Measurements from ENCODE around the gene FILIP1L.

Gene FILIP1L

GRCh38 chr3:100117093-100117492, 2.8 kb upstream of the FILIP1L start:
- Histone ChIP-seq H3K36me3 (ENCODE audit: insufficient read depth, low read length) (no peaks in the 10 kb centered on the region), H3K4me3 (ENCODE audit: low read depth in 1 of 2, low read length in 2 of 2) (no peak overlapping the region), H3K9me3 (ENCODE audit: insufficient read depth, low read length, severe bottlenecking) (no peaks in the 10 kb centered on the region), H3K4me1 (ENCODE audit: insufficient read depth, low read length) (no peaks in the 10 kb centered on the region), H3K9ac (ENCODE audit: low read depth, low read length) (no peak overlapping the region), H3K4me2 (ENCODE audit: insufficient read depth, low read length) (no peak overlapping the region), H3K79me2 (ENCODE audit: insufficient read depth, low read length) (no peaks in the 10 kb centered on the region), H3K27me3 (ENCODE audit: insufficient read depth, low read length, poor library complexity) (no peaks in the 10 kb centered on the region), H2AFZ (ENCODE audit: low read depth, low read length) (no peak overlapping the region), H4K20me1 (ENCODE audit: insufficient read depth, low read length) (no peaks in the 10 kb centered on the region), H3K27ac (ENCODE audit: low read length) (no peak overlapping the region)
- TF ChIP-seq EZH2 (IDR thresholded peaks at IDR 0.05; ENCODE audit: borderline replicate concordance, low read depth, low read length, severe bottlenecking) (no peak), CTCF (IDR thresholded peaks at IDR 0.05; ENCODE audit: borderline replicate concordance, extremely low read depth, low read length, poor library complexity, severe bottlenecking) (no peak)
- no peak for ATAC-seq (ENCODE audit: insufficient read depth, low read depth)
- no peak for DNase-seq

- Histone ChIP-seq H3K79me2 (ENCODE audit: insufficient read depth, low read length) (no peaks in the 10 kb centered on the region), H3K4me3 (ENCODE audit: low read depth in 1 of 2, low read length in 2 of 2) (no peak overlapping the region), H3K9ac (ENCODE audit: low read depth, low read length) (no peak overlapping the region), H2AFZ (ENCODE audit: low read depth, low read length) (no peak overlapping the region), H3K36me3 (ENCODE audit: insufficient read depth, low read length) (no peaks in the 10 kb centered on the region), H3K4me2 (ENCODE audit: insufficient read depth, low read length) (no peak overlapping the region), H3K27ac (ENCODE audit: low read length) (no peak overlapping the region), H3K9me3 (ENCODE audit: insufficient read depth, low read length, severe bottlenecking) (no peaks in the 10 kb centered on the region), H4K20me1 (ENCODE audit: insufficient read depth, low read length) (no peaks in the 10 kb centered on the region), H3K4me1 (ENCODE audit: insufficient read depth, low read length) (no peaks in the 10 kb centered on the region), H3K27me3 (ENCODE audit: insufficient read depth, low read length, poor library complexity) (no peaks in the 10 kb centered on the region)
- no peak for TF ChIP-seq EZH2 (IDR thresholded peaks at IDR 0.05; ENCODE audit: borderline replicate concordance, low read depth, low read length, severe bottlenecking)
- no peak for TF ChIP-seq CTCF (IDR thresholded peaks at IDR 0.05; ENCODE audit: borderline replicate concordance, extremely low read depth, low read length, poor library complexity, severe bottlenecking)
- DNase-seq (no peak), ATAC-seq (ENCODE audit: insufficient read depth, low read depth) (no peak)
These were observed 433 bp downstream of the FILIP1L start for GRCh38 chr3:100113723-100114412.

- no peak for TF ChIP-seq EZH2 (IDR thresholded peaks at IDR 0.05; ENCODE audit: borderline replicate concordance, low read depth, low read length, severe bottlenecking)
- no peak for TF ChIP-seq CTCF (IDR thresholded peaks at IDR 0.05; ENCODE audit: borderline replicate concordance, extremely low read depth, low read length, poor library complexity, severe bottlenecking)
- DNase-seq = no peak
These were observed 2.6 kb downstream of the FILIP1L start for GRCh38 chr3:100111728-100112127.

More at GRCh38 chr3:100111728-100112127, 2.6 kb downstream of the FILIP1L start:
- Histone ChIP-seq H3K36me3 (ENCODE audit: insufficient read depth, low read length) (no peaks in the 10 kb centered on the region), H3K79me2 (ENCODE audit: insufficient read depth, low read length) (no peaks in the 10 kb centered on the region), H3K4me1 (ENCODE audit: insufficient read depth, low read length) (no peaks in the 10 kb centered on the region), H3K9me3 (ENCODE audit: insufficient read depth, low read length, severe bottlenecking) (no peaks in the 10 kb centered on the region), H3K4me3 (ENCODE audit: low read depth in 1 of 2, low read length in 2 of 2) (no peak overlapping the region), H3K27ac (ENCODE audit: low read length) (no peak overlapping the region), H2AFZ (ENCODE audit: low read depth, low read length) (no peak overlapping the region), H3K27me3 (ENCODE audit: insufficient read depth, low read length, poor library complexity) (no peaks in the 10 kb centered on the region), H4K20me1 (ENCODE audit: insufficient read depth, low read length) (no peaks in the 10 kb centered on the region), H3K4me2 (ENCODE audit: insufficient read depth, low read length) (no peak overlapping the region), H3K9ac (ENCODE audit: low read depth, low read length) (no peak overlapping the region)
- no peak for ATAC-seq (ENCODE audit: insufficient read depth, low read depth)
